Regular cardiac myocyte (primary cell): ENCODE data around the gene OR56B4. TPM values are rescaled to one million over a fixed set of nuclear protein-coding genes. Genes with fewer than 3 reads are reported as not detected.

Experiments
- total RNA-seq: library from RNA; depleted of rRNA; stranded (reverse); fragments of >200 nt; gene quantifications from 2 replicates; pipeline ENCODE4 v1.2.3, GENCODE V29; 2014

Gene OR56B4
- total RNA-seq, result not detected in 2 replicates

GRCh38 chr11:6107384-6107783 is at the start of gene OR56B4:
OR56B4 (plus strand) TSS chr11:6107684; CDS start chr11:6107779, 95 bp downstream.

Other genes with a start within 250 kb of the OR56B4 start
- gene OR52E8, start 250.0 kb upstream of the OR56B4 start, total RNA-seq, result not detected in 2 replicates
- gene OR52E4, start 227.1 kb upstream of the OR56B4 start, total RNA-seq, result not detected in 2 replicates
- not detected in 2 replicates for gene OR52E5, start 214.5 kb upstream of the OR56B4 start, total RNA-seq
- not detected in 2 replicates for gene OR56A3, start 165.4 kb upstream of the OR56B4 start, total RNA-seq
- gene OR56A5, start 139.2 kb upstream of the OR56B4 start, total RNA-seq, result not detected in 2 replicates
- not detected in 2 replicates for gene OR52L1, start 120.7 kb upstream of the OR56B4 start, total RNA-seq
- not detected in 2 replicates for gene OR56A4, start 100.7 kb upstream of the OR56B4 start, total RNA-seq
- gene OR56A1, start 76.9 kb upstream of the OR56B4 start, total RNA-seq, result not detected in 2 replicates
- gene OR52B2, start 62.6 kb downstream of the OR56B4 start, total RNA-seq, result not detected in 2 replicates
- gene OR52W1, start 91.5 kb downstream of the OR56B4 start, total RNA-seq, result not detected in 2 replicates
- not detected in 2 replicates for gene C11orf42, start 97.9 kb downstream of the OR56B4 start, total RNA-seq
- gene FHIP1B, start 127.0 kb downstream of the OR56B4 start, total RNA-seq, result 7.7 and 10.1 TPM in 2 replicates
- gene CNGA4, start 131.4 kb downstream of the OR56B4 start, total RNA-seq, result under 0.01 and 0.19 TPM in 2 replicates
- not detected in 2 replicates for gene CCKBR, start 152.2 kb downstream of the OR56B4 start, total RNA-seq
- 189 and 198 TPM in 2 replicates for gene CAVIN3, start 212.8 kb downstream of the OR56B4 start, total RNA-seq